Stimulated activated CD4-positive, alpha-beta T cell treated with anti-CD3 and anti-CD28 coated beads, TNF-alpha, amount 100 ng/mL, for 1 hour (primary cell): ENCODE data around the gene STK24.

Experiments
- DNase-seq, 3 donors: peaks; one replicate each; pipeline ENCODE4 v3.0.0-alpha.2; 2020; ENCODE audit warnings: low read depth in 3 of 3, low spot score in 1 of 3

Gene STK24

DNA sequence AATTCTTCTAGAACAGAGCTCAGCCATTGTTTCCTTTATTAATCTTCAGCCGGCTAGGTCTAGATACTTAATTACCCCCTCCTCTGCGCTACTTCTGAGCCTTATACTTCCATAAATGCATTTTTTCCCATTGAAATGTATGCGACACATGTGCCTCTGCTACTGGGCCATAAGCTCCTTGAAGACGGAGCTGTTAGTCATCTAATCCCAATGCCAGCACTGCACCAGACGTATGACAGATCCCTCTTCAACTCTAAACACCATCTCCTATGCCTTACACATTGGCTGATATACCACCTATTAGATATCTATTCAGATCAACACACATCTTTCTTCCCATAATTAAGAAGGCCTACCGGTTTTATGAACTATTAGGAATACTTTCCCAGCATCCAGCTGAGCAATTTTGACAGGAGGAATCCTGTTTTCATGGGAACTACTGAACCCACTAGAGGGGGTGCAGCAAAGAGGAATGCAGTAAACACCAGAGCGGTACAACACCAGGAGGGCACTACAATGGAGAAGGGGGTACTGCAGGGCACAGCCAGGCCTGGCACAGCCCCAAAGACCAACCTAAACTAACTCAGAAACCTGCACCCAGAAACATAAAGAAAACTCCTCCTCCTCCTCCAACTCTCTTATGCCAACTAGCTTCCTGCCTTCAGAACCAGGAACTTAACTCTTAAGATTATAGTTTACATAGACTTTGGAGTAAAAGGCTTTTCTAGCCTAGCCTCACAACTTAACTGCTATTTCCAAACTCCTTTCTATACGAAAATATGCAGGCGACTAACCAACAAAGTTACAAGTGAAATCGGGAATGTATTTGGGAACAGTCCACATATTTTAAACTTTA, 18.7 kb downstream of the STK24 start:
- DNase-seq, result no peak

DNA sequence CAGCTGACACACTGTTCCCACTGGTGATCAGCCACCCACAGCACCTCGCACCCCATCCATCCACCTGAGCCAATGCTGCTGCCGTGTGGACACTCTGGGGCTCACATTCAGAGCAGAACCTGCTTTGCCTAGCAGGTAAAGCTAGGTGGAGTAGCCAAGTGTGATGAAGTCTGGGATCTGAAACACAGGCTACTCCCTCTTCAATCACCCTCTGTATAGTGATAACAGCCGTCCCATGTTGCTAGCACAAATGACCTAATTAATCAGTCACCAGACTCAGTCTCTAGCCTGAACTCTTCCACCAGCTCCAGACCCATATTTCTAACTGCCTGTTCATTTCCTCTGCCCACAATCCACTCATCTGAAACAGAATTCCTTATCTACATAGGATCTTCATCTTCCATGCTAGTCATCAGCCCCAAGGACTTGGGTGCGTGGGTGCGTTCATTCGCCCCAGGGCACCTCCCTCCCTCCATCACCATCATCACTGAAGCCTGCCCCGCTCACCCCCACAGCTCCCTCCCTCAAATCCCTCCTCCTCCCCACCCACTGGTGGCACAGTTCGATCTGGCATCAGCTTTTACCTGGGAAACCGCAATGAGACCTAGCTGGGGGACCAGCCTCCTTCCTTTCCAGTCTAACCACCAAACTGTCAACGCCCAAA, 19.8 kb downstream of the STK24 start:
- no peak for DNase-seq

DNA sequence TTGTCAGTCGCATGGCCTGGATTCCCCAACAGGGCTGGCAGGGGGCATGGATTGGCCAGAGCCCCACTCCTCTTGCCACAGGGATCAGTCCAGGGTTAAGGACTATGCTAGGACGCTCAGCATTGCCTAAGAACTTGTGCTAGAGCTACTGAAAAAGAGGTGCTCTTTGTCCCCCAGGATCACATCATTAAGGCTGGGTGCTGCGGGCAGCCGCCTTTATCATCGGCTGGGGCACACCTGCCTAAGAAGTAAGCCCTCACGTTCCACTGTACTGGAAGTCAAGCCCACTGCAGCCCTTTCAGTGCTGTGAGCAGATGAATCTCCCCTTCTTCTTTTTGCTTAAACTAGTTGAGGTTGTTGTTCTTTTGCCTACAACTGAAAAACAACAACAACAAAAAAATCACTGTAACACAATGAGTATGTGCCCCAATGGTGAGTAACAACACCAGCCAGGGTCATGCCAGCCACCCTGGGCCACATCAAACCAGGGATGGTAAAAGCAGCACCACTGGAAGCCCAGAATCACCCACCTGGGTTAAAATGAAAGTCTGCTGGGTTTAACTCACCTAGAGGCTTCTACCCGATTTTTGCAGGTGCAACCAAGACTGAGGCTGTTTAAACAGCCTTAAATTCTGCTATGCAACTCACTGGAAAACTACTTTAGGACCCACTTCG, 20.6 kb downstream of the STK24 start:
- no peak for DNase-seq

DNA sequence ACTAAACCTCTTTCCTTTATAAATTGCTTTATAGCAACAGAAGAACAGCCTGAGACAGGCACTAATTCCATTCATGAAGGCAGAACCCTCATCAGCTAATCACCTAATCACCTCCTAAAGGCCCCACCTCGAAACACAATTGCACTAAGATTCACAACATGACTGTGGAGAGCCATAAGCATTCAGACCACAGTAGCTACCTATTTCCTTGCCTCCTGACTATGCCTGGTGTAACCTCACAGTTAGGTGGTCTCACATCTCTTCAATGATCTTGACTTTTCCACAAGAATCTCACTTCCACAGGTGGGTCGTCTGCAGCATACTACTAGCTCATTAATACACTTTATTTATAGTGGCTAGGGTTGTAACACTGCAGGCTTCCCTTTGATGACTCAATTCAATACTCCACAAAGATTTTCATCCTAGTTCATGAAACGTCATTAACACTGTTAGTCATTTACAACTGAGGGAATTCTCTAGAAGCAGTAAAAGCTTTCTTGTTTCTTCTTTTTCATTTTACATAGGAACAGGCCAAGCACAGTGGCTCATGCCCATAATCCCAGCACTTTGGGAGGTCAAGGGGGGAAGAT, 27.1 kb downstream of the STK24 start:
- no peak for DNase-seq

DNA sequence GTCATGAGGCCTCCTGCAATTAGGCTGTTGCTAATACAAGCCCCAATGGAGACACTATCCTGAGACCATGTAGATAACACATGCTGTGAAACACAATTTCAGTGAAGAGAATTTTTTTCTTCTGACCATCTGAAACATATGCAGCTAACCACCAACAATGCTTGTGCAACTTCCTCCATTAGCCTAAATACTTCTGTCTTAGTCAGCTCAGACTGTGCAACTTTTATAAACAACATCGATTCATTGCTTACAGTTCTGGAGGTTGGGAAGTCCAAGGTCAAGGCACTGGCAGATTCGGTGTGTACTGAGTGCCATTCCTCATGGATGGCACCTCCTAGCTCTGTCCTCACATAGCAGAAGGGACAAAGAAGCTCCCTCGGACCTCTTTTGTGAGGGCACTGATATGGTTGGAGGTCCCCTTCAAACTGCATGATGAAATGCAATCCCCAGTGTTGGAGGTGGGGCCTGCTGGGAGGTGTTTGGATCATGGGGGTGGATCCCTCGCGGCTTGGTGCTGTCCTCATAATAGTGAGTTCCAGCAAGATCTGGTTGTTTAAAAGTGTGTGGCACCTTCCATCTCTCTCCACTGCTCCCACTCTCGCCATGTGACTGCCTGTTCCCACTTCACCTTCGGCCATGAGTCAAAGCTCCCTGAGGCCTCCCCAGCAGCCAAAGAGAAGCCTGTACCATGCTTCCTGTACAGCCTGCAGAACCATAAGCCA, 27.7 kb downstream of the STK24 start:
- DNase-seq, result no peak

DNA sequence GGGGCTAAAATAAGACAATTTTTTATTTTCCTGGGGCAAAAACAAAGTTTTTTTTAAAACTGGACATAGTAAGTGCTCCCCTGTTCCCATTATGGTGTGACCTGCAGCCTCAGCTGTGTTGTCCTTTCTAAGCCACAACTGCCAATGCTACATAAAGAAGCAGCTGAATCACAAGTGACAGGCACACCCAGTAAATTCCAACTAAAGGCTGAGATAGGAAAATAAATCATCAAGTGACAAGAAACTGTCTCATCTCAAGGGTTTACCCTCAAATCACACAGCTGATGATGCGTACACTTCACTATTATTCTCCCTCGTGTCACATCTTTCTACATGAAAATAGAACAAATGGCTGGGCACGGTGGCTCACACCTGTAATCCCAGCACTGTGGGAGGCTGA, 28.7 kb downstream of the STK24 start:
- no peak for DNase-seq

DNA sequence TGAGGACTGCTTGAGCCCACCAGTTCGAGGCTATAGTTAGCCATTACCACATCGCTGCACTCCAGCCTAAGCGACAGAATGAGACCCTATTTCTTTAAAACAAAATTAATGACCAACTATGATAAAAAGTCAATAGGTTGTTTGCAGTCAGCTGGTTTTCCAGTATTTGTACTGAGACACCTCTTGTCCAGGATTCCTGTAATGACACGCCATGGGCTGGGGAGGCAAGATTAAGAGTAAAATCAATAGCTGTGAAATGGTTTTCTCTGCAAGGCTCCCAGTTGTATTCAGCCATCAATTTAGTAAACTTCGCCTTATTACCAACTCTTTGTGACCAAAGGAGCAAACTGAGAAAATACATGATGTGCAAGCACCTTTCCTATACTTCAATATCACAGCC, 29.5 kb downstream of the STK24 start:
- DNase-seq, result no peak

DNA sequence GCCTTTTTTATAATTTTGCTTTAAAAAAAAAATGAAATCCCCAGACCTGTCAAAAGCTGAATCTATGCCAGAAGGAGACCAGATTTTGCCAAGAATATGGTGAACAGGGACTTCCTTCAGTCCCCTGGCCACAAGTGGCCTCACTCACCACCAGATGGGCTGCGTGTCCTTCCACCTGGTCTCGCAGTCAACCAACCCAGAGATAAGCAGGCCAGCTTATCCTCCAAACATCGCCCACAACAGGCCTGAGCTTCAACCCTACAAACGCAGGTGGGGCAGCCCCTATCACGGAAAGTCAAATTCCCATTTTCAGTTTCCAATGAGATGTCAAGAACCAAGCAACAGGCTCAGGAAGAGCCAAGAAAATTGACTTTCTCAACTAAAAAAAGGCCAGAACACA, 30.5 kb downstream of the STK24 start:
- no peak for DNase-seq

DNA sequence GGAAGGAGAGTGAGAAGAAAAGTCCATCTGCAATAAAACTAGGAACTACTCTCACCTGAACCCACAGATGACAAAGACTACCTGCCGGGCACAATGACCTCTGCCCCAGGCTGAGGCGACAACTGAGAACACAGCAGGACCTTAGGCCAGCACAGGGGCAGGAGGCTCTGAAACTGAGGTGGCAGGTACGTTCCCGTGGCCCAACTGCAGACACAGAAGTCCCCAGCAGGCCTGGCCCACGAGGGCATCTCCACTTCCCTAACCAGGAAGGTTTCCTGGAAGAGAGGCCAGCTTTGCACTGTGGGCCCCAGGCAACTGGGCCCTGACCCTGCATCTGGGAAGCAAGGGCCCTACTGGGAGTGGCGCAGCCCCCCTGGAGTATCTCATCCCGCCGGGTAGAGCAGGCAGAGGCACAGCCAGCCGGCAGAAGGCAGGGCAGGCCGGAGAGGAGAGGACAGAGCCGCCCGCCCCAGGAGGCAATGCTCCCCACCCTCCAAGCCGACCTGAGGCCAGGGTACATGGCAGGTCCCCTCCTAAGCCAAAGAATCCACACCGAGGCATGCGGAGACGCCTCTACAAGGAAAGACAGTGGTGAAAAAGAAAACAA, 32.7 kb downstream of the STK24 start:
- DNase-seq, result no peak

DNA sequence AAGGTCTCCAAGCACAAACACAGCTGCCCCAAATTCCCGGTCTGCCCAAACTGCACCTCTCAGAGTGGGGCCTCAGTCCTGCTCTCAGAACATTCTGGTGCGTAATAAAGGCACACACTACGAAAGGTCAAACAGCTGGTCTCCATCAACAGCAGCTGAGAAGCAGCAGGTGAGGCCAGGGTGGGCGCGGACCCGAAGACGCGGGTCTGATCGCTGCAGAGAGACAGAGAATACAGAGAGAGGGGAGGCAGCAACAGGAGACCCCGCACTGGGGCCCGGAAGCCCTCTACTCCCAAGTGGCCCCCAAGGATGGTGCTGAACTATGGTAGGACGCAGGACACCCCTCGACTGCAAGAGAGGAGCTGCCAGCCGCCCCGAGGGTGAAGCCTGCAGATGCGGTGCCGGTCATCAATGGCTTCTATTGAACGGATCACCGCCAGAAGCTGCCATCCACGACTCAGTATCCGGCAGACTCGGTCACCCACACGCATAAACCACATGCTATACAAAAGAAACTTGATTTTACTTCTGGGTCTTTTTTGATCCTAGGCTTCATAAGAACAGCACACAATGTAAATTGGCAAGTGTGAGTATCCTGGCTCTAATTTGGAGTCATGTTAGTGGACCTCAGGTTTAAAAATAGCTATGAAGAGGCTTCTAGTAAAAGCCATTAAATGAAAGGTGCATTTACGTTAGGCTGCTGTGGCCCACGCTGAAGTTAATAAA, 33.4 kb downstream of the STK24 start:
- no peak for DNase-seq

DNA sequence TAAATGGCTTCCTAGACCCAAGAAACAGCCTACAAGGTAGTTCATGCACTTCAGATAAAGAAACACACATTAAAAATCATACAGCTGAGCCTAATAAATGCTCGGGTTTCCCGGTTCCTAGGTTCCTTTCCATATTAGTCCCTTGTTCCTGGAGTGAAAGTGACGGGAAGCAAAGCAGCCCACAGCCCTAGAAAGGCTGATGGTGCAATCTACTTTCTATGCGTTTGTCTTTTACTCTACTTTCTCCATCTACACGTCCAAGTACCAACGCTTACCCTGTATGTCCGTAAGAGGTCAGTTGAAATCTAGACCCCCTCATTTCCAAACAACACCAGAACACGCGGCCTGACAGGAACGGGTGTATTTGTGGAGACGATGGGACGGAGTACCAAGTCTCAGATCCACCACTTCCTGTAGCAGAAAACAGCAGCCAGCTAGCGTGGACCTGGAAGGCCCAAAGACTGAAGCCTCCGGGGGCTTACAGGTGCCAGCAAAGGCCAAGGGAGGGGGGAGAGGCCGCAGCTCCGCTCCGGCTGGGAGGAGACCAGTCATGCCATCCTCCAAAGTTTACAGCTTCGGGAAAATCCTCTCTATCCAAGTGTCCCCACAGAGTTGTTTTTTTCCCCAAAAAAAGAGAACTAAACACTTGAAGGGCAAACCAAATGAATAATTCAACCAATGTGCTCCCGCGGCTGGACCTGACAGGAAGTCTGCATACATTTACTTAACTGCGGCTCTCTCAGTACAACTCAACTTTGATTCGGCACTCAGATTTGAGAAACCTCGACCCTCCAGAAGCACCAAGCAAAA, 34.1 kb downstream of the STK24 start:
- DNase-seq, result no peak

DNA sequence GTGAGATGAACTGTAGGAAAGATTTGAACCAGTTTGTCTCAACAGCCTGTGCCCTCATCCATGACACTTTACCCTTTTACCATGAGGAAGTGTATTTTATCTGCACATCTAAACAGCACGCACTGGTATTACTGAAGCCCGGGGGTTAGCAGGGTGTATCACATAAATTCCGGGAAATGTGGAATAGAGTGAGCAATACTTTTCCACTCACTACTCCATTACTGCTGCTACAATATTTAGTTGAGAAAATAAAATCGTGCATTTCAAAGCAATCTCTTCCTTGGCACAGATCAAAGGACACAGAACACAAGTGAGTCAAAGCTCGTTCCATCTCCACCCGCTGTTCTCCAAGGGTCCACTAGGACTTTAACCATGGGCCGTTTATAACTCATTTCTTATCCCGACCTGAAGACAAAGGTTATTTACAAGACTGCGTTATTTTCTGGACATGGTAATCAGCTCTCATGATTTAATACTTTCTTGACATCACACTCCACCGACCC, 35.2 kb downstream of the STK24 start:
- no peak for DNase-seq

DNA sequence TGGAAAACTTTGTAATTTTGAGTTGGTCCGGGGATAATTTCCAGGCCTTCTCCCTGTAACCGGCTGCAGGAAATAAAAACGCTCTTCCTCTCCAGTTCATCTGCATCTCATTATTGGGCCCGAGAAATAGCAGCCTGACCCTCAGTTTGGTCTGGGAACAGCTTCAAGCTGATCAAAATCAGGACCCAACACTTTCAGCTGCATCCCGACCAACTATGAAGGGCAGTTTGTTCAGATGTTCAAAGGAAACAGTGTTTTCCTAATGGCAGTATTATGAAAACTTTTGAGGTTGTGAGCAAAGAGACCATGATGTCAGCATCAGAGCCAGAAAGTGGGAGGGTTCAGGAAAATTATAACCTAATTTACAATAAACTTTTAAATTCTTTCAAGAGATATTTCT, 35.7 kb downstream of the STK24 start:
- no peak for DNase-seq

DNA sequence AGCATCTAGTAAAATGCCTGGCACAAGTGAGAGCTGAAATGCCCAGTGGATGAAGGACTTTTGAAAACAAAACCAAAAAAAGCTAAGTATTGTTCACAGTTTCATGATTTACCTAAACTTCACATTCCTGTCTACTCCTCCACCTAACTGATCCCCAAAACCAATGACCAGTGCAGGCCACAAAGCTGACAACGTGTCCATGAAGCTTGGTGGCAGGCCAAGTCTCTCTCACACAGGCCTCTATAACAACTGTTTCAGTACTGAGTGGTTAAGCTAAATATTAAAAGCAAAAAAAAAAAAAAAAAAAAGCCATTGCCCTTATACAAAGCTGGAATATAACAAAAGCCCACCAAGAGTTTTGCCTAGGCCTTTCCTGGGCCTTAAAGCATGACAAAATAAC, 36.4 kb downstream of the STK24 start:
- no peak for DNase-seq

DNA sequence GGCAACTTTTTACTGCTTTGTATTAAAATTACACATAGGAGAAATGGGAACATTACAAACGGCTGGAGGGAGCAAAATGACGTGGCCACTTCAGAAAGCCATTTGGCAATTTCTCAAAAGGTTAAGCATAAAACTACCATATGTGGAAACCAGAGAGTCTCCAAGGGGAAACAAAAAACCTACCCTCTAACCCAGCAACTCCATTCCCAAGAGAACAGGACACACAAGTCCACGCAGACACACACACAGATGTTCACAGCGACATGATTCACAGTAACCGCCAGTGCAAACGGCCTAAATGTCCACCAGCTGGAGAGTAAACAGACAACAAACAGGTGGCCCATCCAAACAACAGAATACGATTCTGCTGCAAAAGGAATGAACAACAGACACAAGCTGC, 37.2 kb downstream of the STK24 start:
- DNase-seq, result no peak

DNA sequence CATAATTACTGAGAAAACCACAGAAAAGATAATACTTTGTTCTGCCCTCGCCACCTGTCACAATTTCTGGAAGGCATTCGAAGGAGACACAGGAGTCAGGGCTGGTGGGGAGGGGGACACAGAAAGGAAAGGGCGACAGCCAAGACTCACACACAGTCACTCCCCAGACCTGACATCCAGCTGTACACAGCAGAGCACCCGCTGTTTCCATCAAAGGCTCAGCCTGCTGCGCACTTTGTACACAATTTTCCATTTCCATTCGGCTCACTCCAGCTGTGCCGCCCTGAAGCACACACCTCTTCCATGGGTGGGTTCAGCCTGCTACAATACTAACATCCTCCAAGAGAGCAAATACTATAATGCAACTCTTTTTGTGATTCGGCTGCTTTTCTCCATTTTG, 38.0 kb downstream of the STK24 start:
- DNase-seq, result no peak

DNA sequence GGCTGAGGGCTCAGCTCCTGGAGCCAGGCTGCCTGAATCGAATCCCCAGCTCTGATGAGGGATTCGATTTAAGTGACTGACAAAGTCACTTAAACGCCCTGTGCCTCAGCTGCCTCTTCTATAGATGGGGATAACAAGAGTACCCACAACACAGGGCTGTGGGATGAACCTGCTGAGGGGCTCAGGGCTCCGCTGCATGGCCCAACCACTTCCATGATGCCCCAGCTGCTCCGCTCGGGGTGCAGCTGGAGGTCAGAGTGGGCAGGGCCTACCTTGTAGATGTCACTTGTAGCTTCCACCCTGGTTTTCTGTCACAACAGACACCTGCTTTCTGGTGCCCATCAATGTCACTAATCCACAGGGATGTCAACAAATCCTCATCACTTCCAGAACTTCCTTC, 39.2 kb downstream of the STK24 start:
- DNase-seq, result no peak

DNA sequence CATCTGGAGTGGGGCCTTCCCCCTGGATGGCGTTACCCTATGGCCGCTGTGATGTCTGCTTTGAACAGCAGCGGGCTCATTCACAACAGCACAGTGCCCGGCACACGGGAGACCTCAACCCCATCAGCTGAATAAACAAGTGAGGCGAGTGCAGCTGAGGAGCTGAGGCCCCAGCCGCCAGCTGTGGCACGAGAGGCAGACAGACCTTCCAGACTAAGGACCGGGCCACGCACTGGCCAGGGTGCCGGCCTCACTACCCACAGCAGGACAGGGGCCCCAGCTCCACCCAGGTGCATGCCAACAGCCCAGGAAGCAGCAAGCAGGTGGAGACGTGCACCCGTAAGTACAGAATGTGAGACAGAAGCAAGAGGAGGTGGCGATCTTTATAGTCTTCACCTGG, 39.6 kb downstream of the STK24 start:
- DNase-seq, result no peak

DNA sequence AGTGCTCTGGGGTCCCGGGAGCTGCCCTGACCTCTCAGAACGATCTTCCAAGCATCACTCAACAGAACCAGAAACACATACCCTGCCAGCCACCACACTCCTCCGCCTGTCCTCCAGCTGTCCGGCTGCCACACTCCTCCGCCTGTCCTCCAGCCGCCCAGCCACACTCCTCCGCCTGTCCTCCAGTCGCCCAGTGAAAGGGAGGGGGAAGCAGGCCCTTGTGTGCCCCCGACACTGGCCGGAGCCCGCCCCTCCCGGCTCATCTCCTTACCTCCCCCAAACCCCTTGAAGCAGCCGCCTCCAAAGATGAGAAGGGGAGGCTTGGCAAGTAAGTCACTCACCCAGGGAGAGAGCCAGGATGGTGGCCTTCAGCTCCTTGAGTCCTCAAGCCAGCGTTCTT, 40.2 kb downstream of the STK24 start:
- no peak for DNase-seq
